Measurements from ENCODE around the gene CPNE5.

CPNE5 gene

GRCh38 chr6:36699348-36699747, 139.9 kb downstream of the CPNE5 start:
- no peak overlapping the region for H3K4me2 ChIP-seq (ENCODE audit: low read depth, low read length)
- H3K9me2 ChIP-seq (replicated peaks; ENCODE audit: insufficient read depth, low read length) = no peaks in the 10 kb centered on the region
- H3K4me3 ChIP-seq (ENCODE audit: low read length) = no peak overlapping the region
- no peaks in the 10 kb centered on the region for H4K20me1 ChIP-seq (ENCODE audit: insufficient read depth, low read length)
- TF ChIP-seq EZH2 (optimal IDR thresholded peaks at IDR 0.05; ENCODE audit: low read depth, low read length) = no peak
- TF ChIP-seq EZH2phosphoT487 (IDR thresholded peaks at IDR 0.05; ENCODE audit: low read length) = no peak
- TF ChIP-seq CTCF (IDR thresholded peaks at IDR 0.05; ENCODE audit: low read length) = no peak
- no peak for DNase-seq
- no peak overlapping the region for H3K9ac ChIP-seq (ENCODE audit: low read length)
- no peaks in the 10 kb centered on the region for H3K79me2 ChIP-seq (ENCODE audit: low read length)
- no peaks in the 10 kb centered on the region for H3K4me1 ChIP-seq (ENCODE audit: low read length)
- no peak overlapping the region for H2AFZ ChIP-seq (ENCODE audit: low read length)
- H3F3A ChIP-seq (ENCODE audit: insufficient read depth, low read length) = no peaks in the 10 kb centered on the region
- H3K27ac ChIP-seq (ENCODE audit: low read length) = no peak overlapping the region
- H3K36me3 ChIP-seq (replicated peaks; ENCODE audit: insufficient read depth, low read length) = no peaks in the 10 kb centered on the region
- H3K9me3 ChIP-seq (replicated peaks; ENCODE audit: insufficient read depth, low read length) = no peaks in the 10 kb centered on the region
- H3K27me3 ChIP-seq (replicated peaks; ENCODE audit: insufficient read depth, low read length) = no peaks in the 10 kb centered on the region

- Histone ChIP-seq H3K27me3 (replicated peaks; ENCODE audit: insufficient read depth, low read length) (no peaks in the 10 kb centered on the region), H3K36me3 (replicated peaks; ENCODE audit: insufficient read depth, low read length) (no peaks in the 10 kb centered on the region), H3K9me3 (replicated peaks; ENCODE audit: insufficient read depth, low read length) (no peaks in the 10 kb centered on the region), H4K20me1 (ENCODE audit: insufficient read depth, low read length) (no peaks in the 10 kb centered on the region), H3K79me2 (ENCODE audit: low read length) (no peaks in the 10 kb centered on the region), H3K9ac (ENCODE audit: low read length) (no peak overlapping the region), H3K4me1 (ENCODE audit: low read length) (no peaks in the 10 kb centered on the region), H3K4me2 (ENCODE audit: low read depth, low read length) (no peak overlapping the region), H3K4me3 (ENCODE audit: low read length) (no peak overlapping the region), H3K9me2 (replicated peaks; ENCODE audit: insufficient read depth, low read length) (no peaks in the 10 kb centered on the region), H2AFZ (ENCODE audit: low read length) (no peak overlapping the region), H3K27ac (ENCODE audit: low read length) (no peak overlapping the region), H3F3A (ENCODE audit: insufficient read depth, low read length) (no peaks in the 10 kb centered on the region)
- no peak for DNase-seq
- TF ChIP-seq CTCF (IDR thresholded peaks at IDR 0.05; ENCODE audit: low read length) (no peak), EZH2 (optimal IDR thresholded peaks at IDR 0.05; ENCODE audit: low read depth, low read length) (no peak), EZH2phosphoT487 (IDR thresholded peaks at IDR 0.05; ENCODE audit: low read length) (no peak)
Observed at GRCh38 chr6:36698871-36699271, 140.4 kb downstream of the CPNE5 start.

- no peak for TF ChIP-seq CTCF (IDR thresholded peaks at IDR 0.05; ENCODE audit: low read length)
- Histone ChIP-seq H3K27ac (ENCODE audit: low read length) (no peak overlapping the region), H4K20me1 (ENCODE audit: insufficient read depth, low read length) (no peaks in the 10 kb centered on the region), H3K9me3 (replicated peaks; ENCODE audit: insufficient read depth, low read length) (no peaks in the 10 kb centered on the region), H3K4me3 (ENCODE audit: low read length) (no peak overlapping the region), H3K4me1 (ENCODE audit: low read length) (no peaks in the 10 kb centered on the region), H3K27me3 (replicated peaks; ENCODE audit: insufficient read depth, low read length) (no peaks in the 10 kb centered on the region), H3K9me2 (replicated peaks; ENCODE audit: insufficient read depth, low read length) (no peaks in the 10 kb centered on the region), H3K36me3 (replicated peaks; ENCODE audit: insufficient read depth, low read length) (no peaks in the 10 kb centered on the region), H3K9ac (ENCODE audit: low read length) (no peak overlapping the region), H2AFZ (ENCODE audit: low read length) (no peak overlapping the region), H3K4me2 (ENCODE audit: low read depth, low read length) (no peak overlapping the region), H3F3A (ENCODE audit: insufficient read depth, low read length) (no peaks in the 10 kb centered on the region), H3K79me2 (ENCODE audit: low read length) (no peaks in the 10 kb centered on the region)
- DNase-seq = no peak
Observed at GRCh38 chr6:36698196-36698595, 141.0 kb downstream of the CPNE5 start.

Data from MM.1S (cell line).